Urinary bladder (tissue), 4 donors: ENCODE measurements around the gene TPRN. TPM values are rescaled to one million over a fixed set of nuclear protein-coding genes. Genes with fewer than 3 reads are reported as not detected.

Experiments used
- DNase-seq: peaks from one replicate; pipeline ENCODE4 v3.0.0-alpha.2; 2015; ENCODE audit errors: extremely low spot score
- H3K27ac ChIP-seq: one replicate; pipeline ENCODE4 v1.5.1; 2013; ENCODE audit warnings: low read depth, mild to moderate bottlenecking, moderate library complexity
- H3K36me3 ChIP-seq: one replicate; pipeline ENCODE4 v1.6.1; 2013; ENCODE audit warnings: mild to moderate bottlenecking, moderate library complexity; ENCODE audit not compliant: insufficient read depth
- H3K4me1 ChIP-seq: one replicate; pipeline ENCODE4 v1.6.1; 2013; ENCODE audit warnings: mild to moderate bottlenecking, moderate library complexity; ENCODE audit not compliant: insufficient read depth
- H3K4me3 ChIP-seq: one replicate; pipeline ENCODE4 v1.5.1; 2013; ENCODE audit warnings: low read depth, low read length
- WGBS: extraction: QIAGEN DNeasy Blood & Tissue Kit; methylation state at CpG from one replicate; pipeline ENCODE4 v1.1.7; 2013; 5-methylcytosine and 5-hydroxymethylcytosine counted together
- polyA plus RNA-seq: library from polyadenylated mRNA; stranded (reverse); fragments of 200-250 nt; gene quantifications from one replicate; pipeline ENCODE4 v1.2.3, GENCODE V29; 2013
- total RNA-seq: library from RNA; depleted of rRNA; stranded (reverse); fragments of >200 nt; gene quantifications from one replicate; pipeline ENCODE4 v1.2.3, GENCODE V29; 2014
- donor health status: healthy with polysubstance abuse.
- donor health status: healthy.

The TPRN gene
- total and polyA plus RNA-seq, 2 donors: 3.0 to 9.3 TPM

DNA sequence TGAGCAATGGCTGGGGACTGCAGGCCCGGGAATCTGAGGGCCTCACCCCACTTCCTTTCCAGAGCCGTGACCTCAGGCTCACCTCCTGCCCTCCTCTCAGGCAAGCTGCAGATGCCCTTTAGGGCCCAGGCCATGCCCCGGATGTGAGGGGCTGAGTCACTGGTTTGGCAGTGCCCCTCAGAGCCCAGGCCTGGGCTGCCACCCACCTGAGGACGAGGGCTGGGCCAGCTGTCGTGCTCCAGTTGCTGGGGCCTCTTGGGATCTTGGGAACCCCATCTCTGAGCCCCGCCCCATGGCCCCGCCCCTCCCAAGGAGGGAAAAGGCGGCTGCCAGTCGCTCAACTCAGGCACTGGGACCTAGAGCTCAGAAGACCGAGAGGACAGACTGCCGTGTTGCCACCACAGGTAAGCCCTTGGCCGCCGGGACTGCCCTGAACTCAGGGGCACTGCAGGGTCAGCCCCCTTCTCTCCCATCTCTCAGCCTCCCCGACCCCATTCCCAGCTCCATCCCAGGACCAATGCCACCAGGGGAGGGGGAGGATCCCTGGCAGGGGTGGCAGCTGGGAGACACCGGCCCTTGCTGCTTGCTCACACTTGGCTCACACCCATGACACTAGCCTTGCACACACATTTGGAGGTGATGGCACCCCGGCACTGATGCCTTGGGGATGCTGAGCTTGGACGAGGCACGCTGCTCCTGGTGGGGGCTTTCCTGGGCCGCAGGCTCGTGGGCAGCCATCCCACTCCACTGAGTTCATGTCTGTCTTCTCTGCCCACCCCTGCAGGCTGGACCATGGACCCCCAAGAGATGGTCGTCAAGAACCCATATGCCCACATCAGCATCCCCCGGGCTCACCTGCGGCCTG, 24.5 kb upstream of the TPRN start, which contains the start of gene CYSRT1:
Gene CYSRT1, plus strand, starts transcription at position 345 of the 865 bp plus-strand sequence. Its CDS starts 448 bp downstream, at position 793.
- H3K27ac ChIP-seq: no peak within 1 kb of the TSS
- 51% methylated on average over 23 of the region's 23 CpGs for WGBS
- H3K4me1 ChIP-seq: peaks cover 2% of the 10 kb centered on the region
- H3K4me3 ChIP-seq: no peak within 1 kb of the TSS
- no peaks in the 10 kb centered on the region for H3K36me3 ChIP-seq
- DNase-seq: no peak

DNA sequence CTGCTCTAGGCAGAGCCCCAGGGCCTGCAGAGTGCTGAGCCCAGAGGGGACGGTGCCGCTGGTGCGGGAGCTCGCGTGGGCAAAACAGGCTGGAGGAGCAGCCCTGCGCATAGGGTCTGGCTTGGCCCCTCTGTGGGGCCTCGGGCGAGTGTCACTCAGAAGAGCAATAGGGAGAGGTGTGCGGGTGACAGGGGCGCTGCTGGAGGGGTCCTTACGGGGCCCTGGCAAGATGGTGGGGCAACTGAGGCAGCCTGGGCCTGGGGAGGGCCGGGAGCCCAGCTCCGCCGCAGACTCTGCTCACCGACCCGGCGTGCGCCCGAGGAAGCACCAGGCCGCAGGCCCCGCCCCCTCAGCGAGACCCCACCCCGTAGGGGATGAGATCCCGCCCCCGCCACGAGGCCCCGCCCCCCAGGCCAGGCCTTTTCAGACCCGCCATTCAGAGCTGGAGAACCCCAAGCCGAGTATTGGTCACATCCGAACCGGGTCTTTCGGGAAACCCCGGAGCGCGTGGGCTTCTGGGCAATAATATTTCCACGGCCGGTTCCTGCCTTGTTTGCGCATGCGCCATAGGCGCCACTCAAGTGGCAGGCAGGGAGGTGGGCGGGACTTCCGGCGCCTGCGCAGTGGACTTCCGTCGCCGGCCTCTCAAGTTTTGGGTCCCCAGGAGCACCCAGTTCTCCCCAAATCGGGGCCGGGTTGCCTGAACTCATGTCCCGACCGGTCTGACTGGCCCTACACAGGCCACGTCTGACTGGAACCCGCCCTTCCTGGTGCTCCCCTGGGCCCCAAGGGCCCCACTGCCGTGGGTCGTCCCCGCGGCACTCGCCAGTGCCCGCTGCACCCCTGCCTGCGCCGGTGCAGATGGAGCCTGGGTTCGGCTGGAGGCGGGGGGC, 22.8 kb upstream of the TPRN start:
- WGBS: 1% methylated on average over 63 of the region's 63 CpGs
- no peaks in the 10 kb centered on the region for H3K36me3 ChIP-seq

DNA sequence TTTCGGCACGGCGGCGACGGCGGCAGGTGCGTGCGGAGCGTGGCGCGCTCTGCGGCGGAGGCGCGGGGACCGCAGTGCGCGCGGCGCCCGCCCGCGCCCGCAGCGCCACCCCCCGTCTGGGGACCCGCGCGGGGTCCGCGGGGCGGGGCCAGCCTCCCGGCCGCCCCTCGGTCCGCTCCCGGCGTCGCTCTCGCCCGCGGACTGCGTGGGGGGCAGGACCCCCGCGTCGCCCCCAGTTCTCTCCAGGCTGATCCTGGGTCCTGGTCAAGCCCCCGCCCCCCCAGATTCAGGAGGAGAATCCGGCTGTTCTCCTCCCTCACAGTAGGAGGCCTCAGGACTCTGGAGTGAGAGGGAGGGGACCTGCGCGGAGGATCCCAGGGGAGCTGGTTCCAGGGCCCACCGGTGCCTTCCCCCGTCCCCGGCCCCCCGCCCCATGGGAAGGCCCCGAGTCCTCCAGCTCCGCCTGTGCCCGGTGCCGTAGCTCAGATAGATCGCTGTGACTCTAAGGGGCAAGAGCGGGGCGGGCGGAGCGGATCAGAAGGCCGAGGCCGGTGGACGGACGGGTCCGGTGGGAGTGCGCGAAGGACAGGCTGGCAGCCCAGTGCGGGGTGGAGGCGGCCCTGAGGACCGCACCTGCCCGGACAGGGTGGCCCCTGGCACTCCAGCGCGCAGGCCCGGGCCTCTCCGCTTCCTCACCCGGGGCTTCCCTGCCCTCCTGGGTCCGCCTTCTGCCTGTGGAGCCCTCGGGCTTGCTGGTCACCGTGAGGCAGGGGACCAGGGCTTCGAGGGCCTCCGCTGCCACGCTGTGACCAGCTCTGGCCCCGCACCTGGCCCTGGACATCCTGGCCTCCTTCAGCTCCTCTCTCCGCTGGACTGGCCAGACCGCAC, 21.9 kb upstream of the TPRN start, which contains the start of gene RNF208:
Gene RNF208, minus strand, starts transcription at position 51 of the 888 bp plus-strand sequence. CDS start 1,028 bp downstream, outside the sequence.
- no peaks in the 10 kb centered on the region for H3K36me3 ChIP-seq
- peaks cover 2% of the 10 kb centered on the region for H3K4me1 ChIP-seq
- DNase-seq: no peak
- peak within 1 kb of the TSS; percentile 49 for H3K4me3 ChIP-seq
- WGBS: 4% methylated on average over 85 of the region's 88 CpGs
- peak within 1 kb of the TSS; percentile 25 for H3K27ac ChIP-seq

More for the DNA sequence above, 22.8 kb upstream of the TPRN start:
- Histone ChIP-seq H3K4me1 (peaks cover 2% of the 10 kb centered on the region), H3K27ac (peak overlapping the region; percentile 93), H3K4me3 (peak overlapping the region; percentile 49)
- DNase-seq: peak; percentile 95

DNA sequence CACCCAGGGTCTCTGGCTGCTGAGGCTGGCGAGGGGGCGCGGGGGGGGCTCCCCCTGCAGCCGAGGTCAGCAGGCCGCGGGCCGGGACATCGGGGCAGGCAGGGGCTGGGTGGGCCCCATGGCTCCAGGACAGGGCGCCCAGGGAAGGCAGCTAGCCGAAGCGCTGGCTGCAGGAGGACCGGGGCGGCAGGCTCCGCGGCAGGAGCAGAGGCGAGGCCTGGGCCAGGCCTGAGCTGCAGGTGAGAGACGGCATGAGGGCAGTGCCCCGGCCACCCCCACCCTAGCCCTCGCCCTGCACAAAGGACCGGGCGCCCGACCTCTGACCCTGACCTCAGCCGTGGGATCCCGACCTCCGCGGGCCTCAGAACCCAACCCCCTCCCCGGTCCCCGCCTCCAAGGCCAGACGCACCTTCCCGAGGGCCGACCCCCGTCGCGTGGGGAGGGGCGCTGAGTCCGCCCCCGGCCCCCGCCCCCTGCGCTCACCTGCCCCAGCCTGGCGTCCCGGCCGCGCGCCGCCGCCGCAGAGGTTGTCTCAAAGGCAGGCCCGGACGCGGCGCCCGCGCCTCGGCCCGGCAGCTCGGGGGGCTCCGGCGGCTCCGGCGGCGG, 21.1 kb upstream of the TPRN start:
- no peak for DNase-seq
- Histone ChIP-seq H3K4me3 (peak overlapping the region; percentile 49), H3K36me3 (no peaks in the 10 kb centered on the region), H3K27ac (no peak overlapping the region), H3K4me1 (peaks cover 2% of the 10 kb centered on the region)
- 5% methylated on average over 61 of the region's 61 CpGs for WGBS

DNA sequence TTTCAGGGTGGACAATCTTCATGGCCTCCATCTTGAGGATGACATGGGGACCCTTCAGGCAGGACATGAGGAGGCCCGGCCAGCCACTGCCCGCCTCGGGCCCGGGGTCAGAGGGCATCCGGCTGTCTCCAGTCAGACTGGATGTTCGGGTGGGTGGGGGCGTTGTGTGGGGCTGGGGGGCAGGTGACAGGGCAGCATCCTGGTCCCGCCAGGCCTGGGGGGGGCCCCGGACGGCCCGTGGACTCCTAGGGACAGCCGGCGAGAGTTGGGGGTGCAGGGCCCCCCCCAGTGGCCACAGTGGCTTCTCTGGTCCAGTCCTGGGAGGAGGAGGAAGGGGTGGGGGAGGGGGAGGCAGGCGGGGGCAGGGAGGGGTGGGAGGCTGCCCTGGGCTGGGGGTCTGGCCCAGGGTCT, 20.6 kb upstream of the TPRN start:
- WGBS: 70% methylated on average over 14 of the region's 14 CpGs
- H3K4me3 ChIP-seq: no peak overlapping the region
- H3K4me1 ChIP-seq: peaks cover 2% of the 10 kb centered on the region
- no peaks in the 10 kb centered on the region for H3K36me3 ChIP-seq
- no peak overlapping the region for H3K27ac ChIP-seq
- DNase-seq: no peak

DNA sequence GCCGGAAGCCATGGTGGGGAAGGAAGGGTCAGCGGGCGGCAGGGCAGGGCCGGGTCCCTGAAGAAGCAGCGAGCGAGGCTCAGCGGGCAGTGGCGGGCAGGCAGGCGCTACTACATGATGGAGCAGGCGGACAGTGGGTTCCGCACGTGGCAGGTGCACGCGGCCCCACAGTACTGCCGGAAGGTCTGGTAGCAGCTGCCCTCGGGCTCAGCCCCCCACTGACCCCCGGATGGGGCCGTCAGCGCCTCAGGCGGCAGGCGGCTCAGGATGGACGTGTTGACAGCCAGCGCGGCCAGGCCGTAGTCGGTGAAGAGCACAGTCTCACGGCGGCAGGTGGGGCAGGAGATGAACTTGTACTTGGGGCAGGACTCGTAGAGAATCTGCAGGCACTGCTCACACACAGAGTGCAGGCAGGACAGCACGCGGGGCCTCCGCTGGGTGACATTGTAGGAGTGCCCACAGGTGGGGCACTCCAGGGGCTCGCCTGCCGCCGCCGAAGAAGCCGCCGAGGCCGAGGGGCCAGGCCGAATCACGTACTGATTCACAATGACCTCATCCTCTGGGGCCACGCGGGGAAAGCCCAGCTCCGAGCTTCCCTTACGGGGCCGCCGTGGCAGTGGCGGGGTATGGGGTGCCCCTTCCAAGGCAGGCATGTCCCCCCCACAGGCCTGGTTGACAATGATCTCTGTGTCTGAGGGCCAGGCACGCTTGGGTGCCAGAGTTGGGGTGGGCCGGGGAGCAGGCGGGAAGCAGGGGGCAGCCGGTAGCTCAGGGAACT, 20.0 kb upstream of the TPRN start:
- Histone ChIP-seq H3K36me3 (no peaks in the 10 kb centered on the region), H3K27ac (no peak overlapping the region), H3K4me1 (peaks cover 2% of the 10 kb centered on the region), H3K4me3 (no peak overlapping the region)
- WGBS: 89% methylated on average over 52 of the region's 52 CpGs
- DNase-seq: no peak

DNA sequence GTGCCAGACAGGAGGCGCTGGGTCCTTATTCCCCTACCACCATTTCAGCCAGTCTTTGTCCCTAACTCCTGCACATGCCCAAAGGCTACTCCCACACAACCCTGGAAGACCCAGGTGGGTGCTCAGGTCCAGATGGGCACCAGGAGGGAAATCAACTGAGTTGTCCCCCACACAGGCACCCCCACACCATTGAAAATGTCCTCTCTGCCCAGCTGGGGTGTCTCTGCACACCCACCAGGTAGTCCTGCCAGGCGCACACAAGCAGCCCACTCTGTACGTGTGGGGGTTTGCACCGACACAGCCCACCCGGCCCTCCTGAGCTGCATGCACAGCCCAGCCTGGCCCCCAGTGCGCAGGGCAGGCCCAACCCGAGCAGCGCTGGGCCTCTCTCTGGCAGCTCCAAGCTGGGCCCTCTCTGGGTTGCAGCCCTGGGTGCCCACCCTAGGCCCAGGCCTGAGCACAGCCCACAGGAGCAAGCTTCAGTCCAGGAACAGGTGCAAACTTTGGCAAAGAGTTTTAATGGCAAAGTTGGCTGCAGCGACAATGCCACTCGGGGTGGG, 19.3 kb upstream of the TPRN start:
- DNase-seq: no peak
- H3K36me3 ChIP-seq: no peaks in the 10 kb centered on the region
- 91% methylated on average over 10 of the region's 10 CpGs for WGBS
- H3K4me3 ChIP-seq: no peak overlapping the region
- H3K27ac ChIP-seq: no peak overlapping the region
- peaks cover 2% of the 10 kb centered on the region for H3K4me1 ChIP-seq

DNA sequence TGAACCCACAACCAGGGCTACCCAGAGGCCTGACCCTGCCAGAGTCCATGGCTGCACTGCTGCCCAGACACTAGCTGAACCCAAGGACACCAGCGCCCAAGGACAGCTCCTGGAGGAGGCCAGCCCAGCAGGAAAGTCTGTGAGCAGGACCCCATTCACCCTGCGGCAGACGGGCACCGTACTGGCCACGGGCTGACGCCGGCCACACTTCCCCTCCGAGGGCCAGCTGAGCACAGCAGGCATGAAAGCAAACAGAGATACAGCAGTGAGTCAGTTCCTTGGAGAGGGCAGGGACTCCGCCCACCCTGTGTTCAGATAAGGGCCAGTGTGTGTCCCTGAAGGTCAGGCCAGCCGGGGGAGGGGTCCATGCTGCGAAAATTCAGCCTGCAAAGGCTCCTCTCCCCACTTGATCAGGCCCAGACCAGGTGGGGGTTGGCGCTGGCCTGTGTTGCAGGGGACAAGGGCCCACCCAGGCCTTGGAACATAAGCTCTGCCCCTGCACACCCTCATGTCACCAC, 18.3 kb upstream of the TPRN start:
- Histone ChIP-seq H3K27ac (no peak overlapping the region), H3K4me3 (no peak overlapping the region), H3K36me3 (no peaks in the 10 kb centered on the region), H3K4me1 (no peaks in the 10 kb centered on the region)
- no peak for DNase-seq
- WGBS: 72% methylated on average over 12 of the region's 12 CpGs

DNA sequence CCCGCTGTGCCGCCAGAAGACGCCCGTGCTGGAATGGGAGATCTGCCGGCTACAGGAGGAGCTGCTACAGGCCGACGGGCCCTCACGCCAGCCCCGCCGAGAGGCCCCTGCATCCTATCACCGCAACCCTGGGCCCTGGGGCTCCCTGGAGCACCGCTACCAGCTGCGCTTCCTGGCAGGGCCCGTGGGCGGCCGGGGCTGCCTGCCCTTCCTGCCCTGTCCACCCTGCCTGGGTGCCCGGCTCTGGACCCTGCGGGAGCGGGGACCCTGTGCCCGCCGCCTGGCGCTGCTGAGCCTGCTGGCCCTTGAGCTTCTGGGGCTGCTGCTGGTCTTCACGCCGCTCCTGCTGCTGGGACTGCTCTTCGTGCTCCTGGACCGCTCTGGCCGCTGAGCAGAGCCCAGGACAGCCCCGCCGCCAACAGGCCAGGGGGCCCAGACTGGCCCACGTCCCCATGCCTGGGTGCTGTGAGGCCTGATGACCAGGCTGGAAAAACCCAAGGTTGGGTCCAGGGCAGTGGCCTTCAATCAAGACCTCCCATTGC, 17.7 kb upstream of the TPRN start:
- no peaks in the 10 kb centered on the region for H3K36me3 ChIP-seq
- no peak for DNase-seq
- H3K4me1 ChIP-seq: no peaks in the 10 kb centered on the region
- H3K4me3 ChIP-seq: no peak overlapping the region
- 89% methylated on average over 30 of the region's 30 CpGs for WGBS
- no peak overlapping the region for H3K27ac ChIP-seq

DNA sequence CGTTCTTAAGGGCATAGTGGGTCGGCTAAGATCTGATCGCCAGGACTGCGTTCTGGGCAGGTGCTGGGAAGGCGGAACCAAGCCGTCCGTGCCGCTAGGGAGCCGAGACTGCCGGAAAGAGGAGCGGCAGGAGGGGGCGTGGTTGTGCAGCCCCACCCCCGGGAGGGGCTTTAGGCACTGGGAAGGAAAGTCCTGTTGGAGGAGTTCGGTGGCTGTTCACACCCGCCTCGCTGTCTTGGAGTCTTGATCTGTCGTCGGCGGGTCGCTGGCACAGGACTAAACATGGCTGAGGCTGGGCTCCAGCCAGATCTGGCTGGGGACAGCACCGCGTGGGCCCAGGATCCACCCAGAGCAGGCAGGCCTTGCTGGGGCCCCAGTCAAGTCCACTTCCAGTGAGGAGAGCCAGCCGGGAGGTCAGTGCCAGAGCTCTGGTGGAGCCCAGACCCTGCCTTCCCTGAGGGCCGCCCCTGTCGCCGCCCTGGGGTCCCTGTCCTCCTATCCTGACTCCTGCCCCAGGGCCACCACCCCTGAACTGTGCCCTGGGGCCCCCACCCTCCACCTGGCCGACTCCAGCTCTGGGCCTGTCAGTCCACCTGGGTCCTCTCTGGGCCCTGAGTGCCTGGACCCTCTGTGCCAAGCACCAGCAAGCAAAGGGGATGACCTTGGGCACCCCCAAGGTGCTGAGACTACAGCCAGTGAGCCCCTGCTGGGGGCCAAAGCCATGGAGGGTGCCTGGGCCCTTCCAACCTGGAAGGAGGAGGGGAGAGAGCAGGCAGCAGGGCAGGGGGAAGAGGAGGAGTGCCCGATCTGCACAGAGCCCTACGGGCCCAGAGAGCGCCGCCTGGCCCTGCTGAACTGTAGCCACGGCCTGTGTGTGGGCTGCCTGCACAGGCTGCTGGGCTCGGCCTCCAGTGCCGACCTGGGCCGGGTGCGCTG, 17.0 kb upstream of the TPRN start:
- WGBS: 61% methylated on average over 36 of the region's 36 CpGs
- Histone ChIP-seq H3K4me3 (no peak overlapping the region), H3K27ac (peak overlapping the region; percentile 64)

More for the DNA sequence above, 17.0 kb upstream of the TPRN start:
- Histone ChIP-seq H3K36me3 (no peaks in the 10 kb centered on the region), H3K4me1 (no peaks in the 10 kb centered on the region)
- no peak for DNase-seq
